ENCODE measurements around the gene MAN2B2.

Gene MAN2B2

DNA sequence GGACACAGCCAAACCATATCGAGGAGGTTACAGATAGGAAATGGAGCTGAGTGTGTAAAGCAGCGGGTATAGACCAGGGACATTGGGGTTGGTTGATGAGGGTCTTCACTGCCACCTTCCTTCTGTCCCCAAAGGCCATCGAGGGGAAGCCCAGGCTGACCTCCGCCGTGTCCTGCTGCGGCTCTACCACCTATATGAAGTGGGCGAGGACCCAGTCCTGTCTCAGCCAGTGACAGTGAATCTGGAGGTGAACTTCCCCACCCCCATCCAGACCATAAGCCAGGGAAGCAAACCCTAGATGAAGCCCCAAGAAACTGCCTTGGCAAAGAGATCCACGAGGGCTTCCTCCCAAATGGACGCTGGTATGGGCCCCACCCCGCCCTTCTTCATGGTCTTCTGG lies 42.3 kb downstream of the MAN2B2 start:
- Histone ChIP-seq H3K4me3 (ENCODE audit: low read length in 2 of 2) (no peak overlapping the region), H3K18ac (ENCODE audit: low read length) (no peak overlapping the region), H2BK5ac (ENCODE audit: low read length) (no peak overlapping the region), H4K91ac (ENCODE audit: low read depth, low read length, poor library complexity) (no peak overlapping the region), H2BK120ac (ENCODE audit: low read depth, low read length) (no peak overlapping the region), H3K4me2 (ENCODE audit: insufficient read depth, low read length, poor library complexity, severe bottlenecking) (no peak overlapping the region), H3K9me3 (replicated peaks in 1 of 2; ENCODE audit: control insufficient read depth in 2 of 2, insufficient read depth in 1 of 2, low read depth in 1 of 2, low read length in 2 of 2) (no peaks in the 10 kb centered on the region), H3K36me3 (replicated peaks in 1 of 2; ENCODE audit: control insufficient read depth in 2 of 2, insufficient read depth in 2 of 2, low read length in 2 of 2) (peaks cover 9 to 35% of the 10 kb centered on the region in 2 donors), H2AK5ac (ENCODE audit: low read depth, low read length) (no peak overlapping the region), H3K4ac (ENCODE audit: low read length) (no peak overlapping the region), H2BK12ac (ENCODE audit: low read length) (no peak overlapping the region), H3K23ac (ENCODE audit: low read depth, low read length, poor library complexity) (no peak overlapping the region), H3K27me3 (ENCODE audit: control insufficient read depth in 3 of 3, insufficient read depth in 3 of 3, low read depth in 1 of 3, low read length in 3 of 3) (no peaks in the 10 kb centered on the region), H3K79me1 (ENCODE audit: low read depth, low read length) (peaks cover 4% of the 10 kb centered on the region), H3K4me1 (ENCODE audit: control insufficient read depth in 2 of 2, insufficient read depth in 1 of 2, low read depth in 1 of 2, low read length in 2 of 2) (no peaks in the 10 kb centered on the region), H2BK15ac (ENCODE audit: low read length) (no peak overlapping the region), H3K14ac (ENCODE audit: low read length) (no peak overlapping the region), H2AFZ (ENCODE audit: low read length) (no peak overlapping the region), H4K8ac (ENCODE audit: low read depth, low read length) (no peak overlapping the region), H3K27ac (replicated peaks; ENCODE audit: low read length) (no peak overlapping the region), H3K9ac (ENCODE audit: low read depth, low read length, poor library complexity) (no peak overlapping the region)
- DNase-seq (ENCODE audit: low spot score) = no peak
- WGBS, 2 donors (ENCODE audit: extremely low coverage in 2 of 2, insufficient read length in 2 of 2, insufficient replicate concordance in 1 of 2) = no CpG with 5 or more reads among the region's 10 CpGs

DNA sequence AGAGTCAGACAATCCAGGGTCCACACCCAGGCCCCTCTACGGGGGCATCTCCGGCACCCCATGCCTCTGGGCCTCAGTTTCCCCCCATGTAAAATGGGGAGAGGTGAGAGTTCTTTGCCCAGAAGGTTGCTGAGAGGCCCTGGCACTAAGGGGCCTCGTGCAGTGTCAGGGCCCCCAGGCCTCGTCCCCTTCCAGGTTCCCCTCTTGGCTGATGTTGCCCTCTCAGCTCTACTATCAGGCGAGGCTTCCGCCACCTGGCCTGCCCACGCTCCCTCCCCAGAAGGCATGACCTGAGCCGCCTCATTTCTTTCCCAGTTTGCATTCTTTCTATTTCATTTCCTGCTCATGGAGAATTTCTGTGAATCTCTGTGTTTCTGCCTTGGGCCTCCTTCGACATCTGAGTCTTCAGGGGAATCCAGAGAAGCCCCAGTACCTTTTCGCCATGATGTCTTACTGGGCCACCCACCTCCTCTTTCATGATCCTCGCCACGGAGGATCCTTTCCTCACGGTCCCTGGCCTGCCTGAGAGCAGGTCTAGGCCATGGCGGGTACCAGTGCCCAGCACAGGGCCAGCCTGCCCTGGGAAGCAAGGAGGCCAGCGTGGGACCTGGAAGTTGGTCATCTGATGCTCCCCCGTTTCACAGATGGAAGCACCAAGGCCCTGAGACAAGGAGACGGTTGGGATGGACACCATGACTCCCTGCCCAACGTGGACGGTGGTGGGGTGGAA lies 43.6 kb downstream of the MAN2B2 start:
- no peak overlapping the region for H2BK15ac ChIP-seq (ENCODE audit: low read length)
- no peak overlapping the region for H2BK120ac ChIP-seq (ENCODE audit: low read depth, low read length)
- H3K9me3 ChIP-seq (replicated peaks in 1 of 2; ENCODE audit: control insufficient read depth in 2 of 2, insufficient read depth in 1 of 2, low read depth in 1 of 2, low read length in 2 of 2) = no peaks in the 10 kb centered on the region
- H3K79me1 ChIP-seq (ENCODE audit: low read depth, low read length) = peaks cover 4% of the 10 kb centered on the region
- no CpG with 5 or more reads among the region's 19 CpGs for WGBS, 2 donors (ENCODE audit: extremely low coverage in 2 of 2, insufficient read length in 2 of 2, insufficient replicate concordance in 1 of 2)
- H3K27me3 ChIP-seq (ENCODE audit: control insufficient read depth in 3 of 3, insufficient read depth in 3 of 3, low read depth in 1 of 3, low read length in 3 of 3) = no peaks in the 10 kb centered on the region
- H3K4ac ChIP-seq (ENCODE audit: low read length) = no peak overlapping the region
- no peaks in the 10 kb centered on the region for H3K4me1 ChIP-seq (ENCODE audit: control insufficient read depth in 2 of 2, insufficient read depth in 1 of 2, low read depth in 1 of 2, low read length in 2 of 2)
- no peak overlapping the region for H4K91ac ChIP-seq (ENCODE audit: low read depth, low read length, poor library complexity)
- no peak overlapping the region for H3K18ac ChIP-seq (ENCODE audit: low read length)
- H2AK5ac ChIP-seq (ENCODE audit: low read depth, low read length) = no peak overlapping the region
- peak overlapping the region; percentile 60 for H3K9ac ChIP-seq (ENCODE audit: low read depth, low read length, poor library complexity)
- no peak overlapping the region for H2AFZ ChIP-seq (ENCODE audit: low read length)
- DNase-seq (ENCODE audit: low spot score) = no peak
- no peak overlapping the region for H3K23ac ChIP-seq (ENCODE audit: low read depth, low read length, poor library complexity)
- H3K4me3 ChIP-seq (ENCODE audit: low read length in 2 of 2) = no peak overlapping the region
- H3K27ac ChIP-seq (replicated peaks; ENCODE audit: low read length) = no peak overlapping the region
- H2BK12ac ChIP-seq (ENCODE audit: low read length) = no peak overlapping the region
- no peak overlapping the region for H4K8ac ChIP-seq (ENCODE audit: low read depth, low read length)
- no peak overlapping the region for H3K14ac ChIP-seq (ENCODE audit: low read length)
- H3K36me3 ChIP-seq (replicated peaks in 1 of 2; ENCODE audit: control insufficient read depth in 2 of 2, insufficient read depth in 2 of 2, low read length in 2 of 2) = peaks cover 9 to 34% of the 10 kb centered on the region in 2 donors
- H2BK5ac ChIP-seq (ENCODE audit: low read length) = peak overlapping the region; percentile 53
- no peak overlapping the region for H3K4me2 ChIP-seq (ENCODE audit: insufficient read depth, low read length, poor library complexity, severe bottlenecking)

DNA sequence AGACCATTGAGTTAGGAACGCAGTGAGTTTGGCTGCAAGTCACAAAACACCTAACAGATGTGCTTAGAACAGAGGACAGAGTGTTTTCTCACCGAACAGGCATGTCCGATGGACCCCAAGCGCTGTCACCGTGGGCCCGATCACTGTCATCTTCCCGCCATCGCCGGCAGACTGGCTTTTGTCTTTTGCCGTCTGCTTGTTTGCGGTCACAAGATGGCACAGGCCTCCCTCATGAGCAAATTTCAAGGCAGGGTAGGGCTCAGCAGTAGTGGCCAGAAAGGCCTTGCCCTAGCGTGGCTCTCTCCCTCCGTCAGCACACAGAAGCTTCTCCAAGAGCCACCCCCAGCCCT lies 44.1 kb downstream of the MAN2B2 start:
- WGBS, 2 donors (ENCODE audit: extremely low coverage in 2 of 2, insufficient read length in 2 of 2, insufficient replicate concordance in 1 of 2) = no CpG with 5 or more reads among the region's 13 CpGs
- Histone ChIP-seq H2BK12ac (ENCODE audit: low read length) (no peak overlapping the region), H3K4me1 (ENCODE audit: control insufficient read depth in 2 of 2, insufficient read depth in 1 of 2, low read depth in 1 of 2, low read length in 2 of 2) (no peaks in the 10 kb centered on the region), H2AFZ (ENCODE audit: low read length) (no peak overlapping the region), H4K91ac (ENCODE audit: low read depth, low read length, poor library complexity) (no peak overlapping the region), H3K9ac (ENCODE audit: low read depth, low read length, poor library complexity) (peak overlapping the region; percentile 60), H2AK5ac (ENCODE audit: low read depth, low read length) (no peak overlapping the region), H2BK15ac (ENCODE audit: low read length) (no peak overlapping the region), H2BK5ac (ENCODE audit: low read length) (peak overlapping the region; percentile 53), H4K8ac (ENCODE audit: low read depth, low read length) (no peak overlapping the region), H3K4ac (ENCODE audit: low read length) (no peak overlapping the region), H3K27me3 (ENCODE audit: control insufficient read depth in 3 of 3, insufficient read depth in 3 of 3, low read depth in 1 of 3, low read length in 3 of 3) (no peaks in the 10 kb centered on the region), H2BK120ac (ENCODE audit: low read depth, low read length) (no peak overlapping the region), H3K23ac (ENCODE audit: low read depth, low read length, poor library complexity) (no peak overlapping the region), H3K4me3 (ENCODE audit: low read length in 2 of 2) (no peak overlapping the region), H3K18ac (ENCODE audit: low read length) (no peak overlapping the region), H3K36me3 (replicated peaks in 1 of 2; ENCODE audit: control insufficient read depth in 2 of 2, insufficient read depth in 2 of 2, low read length in 2 of 2) (peaks cover 9 to 34% of the 10 kb centered on the region in 2 donors), H3K4me2 (ENCODE audit: insufficient read depth, low read length, poor library complexity, severe bottlenecking) (no peak overlapping the region), H3K79me1 (ENCODE audit: low read depth, low read length) (peaks cover 4% of the 10 kb centered on the region), H3K9me3 (replicated peaks in 1 of 2; ENCODE audit: control insufficient read depth in 2 of 2, insufficient read depth in 1 of 2, low read depth in 1 of 2, low read length in 2 of 2) (no peaks in the 10 kb centered on the region), H3K14ac (ENCODE audit: low read length) (no peak overlapping the region), H3K27ac (replicated peaks; ENCODE audit: low read length) (no peak overlapping the region)
- no peak for DNase-seq (ENCODE audit: low spot score)

DNA sequence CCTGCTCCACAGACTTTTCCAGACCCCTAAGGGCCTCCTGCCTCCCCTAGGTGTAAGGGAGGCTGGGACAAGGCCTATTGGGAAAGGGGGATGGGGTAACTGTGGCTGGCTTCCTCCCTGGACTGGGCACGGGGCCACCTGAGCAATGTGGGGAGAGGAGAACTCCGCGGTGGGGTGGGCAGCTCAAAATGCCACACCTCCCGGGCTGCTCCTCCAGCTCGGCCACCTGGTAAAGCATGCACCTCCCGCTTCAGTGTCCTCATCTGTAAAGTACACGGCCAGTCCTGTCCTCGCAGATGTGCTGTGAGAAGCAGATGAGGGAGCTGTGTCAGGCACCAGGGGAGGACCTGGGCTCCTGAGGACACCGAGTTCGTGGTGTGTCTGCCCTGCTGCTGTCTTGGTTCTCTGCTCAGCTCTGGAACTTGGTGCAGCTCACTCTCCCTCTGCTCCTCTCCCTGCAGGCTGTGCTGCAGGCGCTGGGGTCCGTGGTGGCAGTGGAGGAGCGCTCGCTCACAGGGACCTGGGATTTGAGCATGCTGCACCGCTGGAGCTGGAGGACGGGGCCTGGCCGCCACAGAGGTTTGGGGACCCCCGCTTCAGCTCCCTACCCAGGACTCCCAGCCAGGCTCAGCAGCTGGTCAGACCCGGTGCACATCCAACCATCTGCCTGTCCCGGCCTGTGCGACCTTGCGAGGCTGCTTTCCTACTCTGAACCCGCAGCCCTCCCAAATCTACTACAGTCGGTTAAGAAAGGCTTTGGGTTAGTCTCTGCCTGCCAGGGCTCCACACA lies 44.7 kb downstream of the MAN2B2 start:
- no peak overlapping the region for H2BK5ac ChIP-seq (ENCODE audit: low read length)
- no peak overlapping the region for H2BK15ac ChIP-seq (ENCODE audit: low read length)
- H3K14ac ChIP-seq (ENCODE audit: low read length) = peak overlapping the region; percentile 56
- no peaks in the 10 kb centered on the region for H3K9me3 ChIP-seq (replicated peaks in 1 of 2; ENCODE audit: control insufficient read depth in 2 of 2, insufficient read depth in 1 of 2, low read depth in 1 of 2, low read length in 2 of 2)
- H3K18ac ChIP-seq (ENCODE audit: low read length) = peak overlapping the region; percentile 48
- no peak overlapping the region for H2AK5ac ChIP-seq (ENCODE audit: low read depth, low read length)
- H3K79me1 ChIP-seq (ENCODE audit: low read depth, low read length) = peaks cover 4% of the 10 kb centered on the region
- H3K4me1 ChIP-seq (ENCODE audit: control insufficient read depth in 2 of 2, insufficient read depth in 1 of 2, low read depth in 1 of 2, low read length in 2 of 2) = no peaks in the 10 kb centered on the region
- no CpG with 5 or more reads among the region's 24 CpGs for WGBS, 2 donors (ENCODE audit: extremely low coverage in 2 of 2, insufficient read length in 2 of 2, insufficient replicate concordance in 1 of 2)
- no peak overlapping the region for H3K27ac ChIP-seq (replicated peaks; ENCODE audit: low read length)
- no peak overlapping the region for H3K23ac ChIP-seq (ENCODE audit: low read depth, low read length, poor library complexity)
- peaks cover 8 to 31% of the 10 kb centered on the region in 2 donors for H3K36me3 ChIP-seq (replicated peaks in 1 of 2; ENCODE audit: control insufficient read depth in 2 of 2, insufficient read depth in 2 of 2, low read length in 2 of 2)
- H2BK12ac ChIP-seq (ENCODE audit: low read length) = no peak overlapping the region
- no peak overlapping the region for H4K91ac ChIP-seq (ENCODE audit: low read depth, low read length, poor library complexity)
- no peak overlapping the region for H3K4me2 ChIP-seq (ENCODE audit: insufficient read depth, low read length, poor library complexity, severe bottlenecking)
- no peak overlapping the region for H3K4me3 ChIP-seq (ENCODE audit: low read length in 2 of 2)
- no peak for DNase-seq (ENCODE audit: low spot score)
- H3K9ac ChIP-seq (ENCODE audit: low read depth, low read length, poor library complexity) = peak overlapping the region; percentile 9
- H2AFZ ChIP-seq (ENCODE audit: low read length) = no peak overlapping the region
- H3K4ac ChIP-seq (ENCODE audit: low read length) = peak overlapping the region; percentile 76
- H4K8ac ChIP-seq (ENCODE audit: low read depth, low read length) = peak overlapping the region; percentile 43
- H3K27me3 ChIP-seq (ENCODE audit: control insufficient read depth in 3 of 3, insufficient read depth in 3 of 3, low read depth in 1 of 3, low read length in 3 of 3) = no peaks in the 10 kb centered on the region
- H2BK120ac ChIP-seq (ENCODE audit: low read depth, low read length) = no peak overlapping the region
